ENCODE data around the gene NEGR1.

Gene NEGR1

DNA sequence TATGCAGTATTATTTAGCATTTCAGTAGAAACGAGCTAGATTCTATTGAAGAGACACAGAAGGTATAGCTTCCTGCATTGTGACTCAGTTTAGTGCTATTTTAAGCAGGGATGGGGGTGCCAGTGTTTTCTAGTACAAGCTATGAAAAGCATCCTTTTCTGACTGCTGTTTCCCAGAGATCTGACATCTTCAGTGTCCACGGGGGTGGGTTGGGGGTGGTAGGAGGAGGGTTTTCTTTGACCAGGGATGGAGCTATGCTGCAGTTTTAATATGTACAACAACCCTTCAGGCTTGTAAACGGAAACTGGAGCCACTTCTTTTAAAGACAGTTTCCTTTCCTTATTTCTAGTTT lies 2.7 kb upstream of the NEGR1 start:
- TF ChIP-seq, protein P1, sequence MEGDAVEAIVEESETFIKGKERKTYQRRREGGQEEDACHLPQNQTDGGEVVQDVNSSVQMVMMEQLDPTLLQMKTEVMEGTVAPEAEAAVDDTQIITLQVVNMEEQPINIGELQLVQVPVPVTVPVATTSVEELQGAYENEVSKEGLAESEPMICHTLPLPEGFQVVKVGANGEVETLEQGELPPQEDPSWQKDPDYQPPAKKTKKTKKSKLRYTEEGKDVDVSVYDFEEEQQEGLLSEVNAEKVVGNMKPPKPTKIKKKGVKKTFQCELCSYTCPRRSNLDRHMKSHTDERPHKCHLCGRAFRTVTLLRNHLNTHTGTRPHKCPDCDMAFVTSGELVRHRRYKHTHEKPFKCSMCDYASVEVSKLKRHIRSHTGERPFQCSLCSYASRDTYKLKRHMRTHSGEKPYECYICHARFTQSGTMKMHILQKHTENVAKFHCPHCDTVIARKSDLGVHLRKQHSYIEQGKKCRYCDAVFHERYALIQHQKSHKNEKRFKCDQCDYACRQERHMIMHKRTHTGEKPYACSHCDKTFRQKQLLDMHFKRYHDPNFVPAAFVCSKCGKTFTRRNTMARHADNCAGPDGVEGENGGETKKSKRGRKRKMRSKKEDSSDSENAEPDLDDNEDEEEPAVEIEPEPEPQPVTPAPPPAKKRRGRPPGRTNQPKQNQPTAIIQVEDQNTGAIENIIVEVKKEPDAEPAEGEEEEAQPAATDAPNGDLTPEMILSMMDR (IDR thresholded peaks at IDR 0.05; ENCODE audit: low read depth, low read length), result peak; percentile 2
- DNase-seq (ENCODE audit: low read depth in 2 of 2), result no peak
- H3K4me3 ChIP-seq (replicated peaks in 1 of 2; ENCODE audit: low read depth in 2 of 2, low read length in 2 of 2), result peak overlapping the region; percentile 66 to 78

DNA sequence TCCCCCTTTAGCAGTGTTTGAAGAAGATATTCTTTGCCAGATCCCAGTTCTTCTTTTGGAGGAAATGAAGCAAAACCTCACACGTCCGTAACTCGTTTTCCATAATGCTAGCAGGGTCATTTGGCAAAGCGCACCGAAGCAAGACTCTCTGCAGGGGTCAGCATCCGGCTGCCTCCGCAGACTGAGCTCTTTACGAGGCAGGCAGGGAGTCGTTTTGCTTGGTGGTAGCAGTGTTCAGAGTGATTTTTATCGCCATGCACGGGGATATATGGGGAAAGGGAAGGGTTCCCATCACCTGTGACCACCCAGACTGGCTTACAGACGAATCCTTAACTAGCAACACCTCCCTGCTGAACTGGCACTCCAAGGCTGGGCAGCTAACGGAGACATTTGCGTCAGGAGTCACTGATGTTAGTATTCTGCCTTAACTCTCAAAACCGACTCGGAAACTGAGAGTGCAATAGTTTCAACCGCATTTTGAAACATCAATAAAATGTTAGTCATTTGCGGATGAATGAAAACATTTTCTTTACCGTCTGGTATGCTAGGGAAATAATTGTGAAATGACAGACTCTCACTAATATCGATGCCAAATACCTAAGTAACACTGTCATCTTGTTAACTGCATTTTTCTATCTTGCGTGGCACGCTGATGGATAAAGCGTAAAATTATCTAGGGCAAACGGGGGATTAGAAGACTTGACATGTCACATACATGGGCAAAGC lies 2.2 kb upstream of the NEGR1 start:
- TF ChIP-seq, protein P1 (IDR thresholded peaks at IDR 0.05; ENCODE audit: low read depth, low read length), result no peak
- H3K4me3 ChIP-seq (replicated peaks in 1 of 2; ENCODE audit: low read depth in 2 of 2, low read length in 2 of 2), result peak overlapping the region; percentile 66 to 78
- peak; percentile 77 to 98 for DNase-seq (ENCODE audit: low read depth in 2 of 2)

DNA sequence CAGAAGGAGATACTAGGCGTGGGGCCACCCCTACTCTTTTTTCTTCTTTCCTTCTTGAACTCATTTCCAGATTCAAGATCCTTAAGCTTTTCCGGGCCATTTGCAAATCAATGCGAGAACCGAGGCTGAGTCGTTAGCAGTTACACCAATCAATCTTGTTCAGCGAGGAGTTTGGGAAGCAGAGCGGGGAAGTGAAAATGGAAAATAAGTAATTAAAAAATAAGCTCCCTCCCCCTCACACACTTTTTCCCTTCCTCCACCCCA lies 1.7 kb upstream of the NEGR1 start:
- TF ChIP-seq, protein P1 (IDR thresholded peaks at IDR 0.05; ENCODE audit: low read depth, low read length), result no peak
- DNase-seq (ENCODE audit: low read depth in 2 of 2), result no peak
- peak overlapping the region; percentile 66 to 78 for H3K4me3 ChIP-seq (replicated peaks in 1 of 2; ENCODE audit: low read depth in 2 of 2, low read length in 2 of 2)

DNA sequence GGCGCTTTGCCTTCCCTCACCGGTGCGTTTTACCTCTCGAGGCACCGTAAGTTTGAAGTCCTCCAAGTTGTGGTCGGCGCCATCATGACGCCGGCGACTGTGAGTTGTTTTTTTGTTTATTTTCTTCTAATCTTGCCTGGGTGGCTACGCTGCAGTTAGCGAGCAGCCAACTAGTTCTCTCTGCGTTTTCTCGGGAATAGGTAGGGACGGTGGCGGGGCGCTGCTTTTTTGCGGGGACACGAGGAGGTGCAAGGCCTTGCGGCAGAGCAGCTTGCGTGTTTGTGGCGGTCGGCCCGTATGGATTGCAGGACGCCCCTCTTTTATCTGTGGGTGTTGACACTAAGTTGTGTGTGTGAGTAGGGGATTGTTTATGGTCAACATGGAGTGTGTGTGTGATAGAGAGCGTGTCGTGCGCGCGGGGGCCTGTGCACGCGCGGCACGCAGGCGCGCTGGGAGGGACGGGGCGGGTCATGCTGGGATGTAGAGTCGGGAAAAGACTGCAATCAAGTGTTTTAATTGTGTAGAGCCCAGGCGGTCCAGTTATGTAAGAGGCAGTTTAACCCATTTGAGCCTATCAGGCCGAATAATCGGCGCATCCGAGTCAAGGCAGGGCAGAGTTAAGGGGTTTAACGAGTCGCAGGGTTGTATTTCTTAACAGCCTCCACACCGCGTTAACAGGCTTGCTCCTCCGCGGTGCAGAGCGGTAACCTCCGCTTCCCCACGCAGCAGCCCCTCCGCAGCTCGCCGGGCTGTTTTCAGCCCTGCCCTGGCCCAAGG lies 1.2 kb upstream of the NEGR1 start:
- TF ChIP-seq, protein P1 (IDR thresholded peaks at IDR 0.05; ENCODE audit: low read depth, low read length), result no peak
- peak overlapping the region; percentile 66 to 78 for H3K4me3 ChIP-seq (replicated peaks in 1 of 2; ENCODE audit: low read depth in 2 of 2, low read length in 2 of 2)
- DNase-seq (ENCODE audit: low read depth in 2 of 2), result peak; percentile 83 to 84

DNA sequence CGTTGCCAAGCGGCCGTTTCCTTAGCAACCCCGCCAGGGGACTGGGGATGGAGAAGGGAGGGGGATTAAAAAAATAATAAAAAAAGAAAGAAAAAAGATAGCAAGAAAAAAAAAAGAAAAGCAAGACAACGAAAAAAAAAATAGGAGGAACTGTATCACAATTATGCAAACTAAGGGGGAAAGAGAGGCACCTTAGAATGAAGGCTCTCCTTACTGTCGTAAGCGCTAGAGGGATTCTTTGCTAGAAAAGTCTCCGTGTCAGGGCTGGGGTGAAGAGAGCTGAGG lies 625 bp upstream of the NEGR1 start:
- DNase-seq (ENCODE audit: low read depth in 2 of 2), result no peak
- TF ChIP-seq, protein P1 (IDR thresholded peaks at IDR 0.05; ENCODE audit: low read depth, low read length), result no peak
- peak overlapping the region; percentile 66 to 78 for H3K4me3 ChIP-seq (replicated peaks in 1 of 2; ENCODE audit: low read depth in 2 of 2, low read length in 2 of 2)

DNA sequence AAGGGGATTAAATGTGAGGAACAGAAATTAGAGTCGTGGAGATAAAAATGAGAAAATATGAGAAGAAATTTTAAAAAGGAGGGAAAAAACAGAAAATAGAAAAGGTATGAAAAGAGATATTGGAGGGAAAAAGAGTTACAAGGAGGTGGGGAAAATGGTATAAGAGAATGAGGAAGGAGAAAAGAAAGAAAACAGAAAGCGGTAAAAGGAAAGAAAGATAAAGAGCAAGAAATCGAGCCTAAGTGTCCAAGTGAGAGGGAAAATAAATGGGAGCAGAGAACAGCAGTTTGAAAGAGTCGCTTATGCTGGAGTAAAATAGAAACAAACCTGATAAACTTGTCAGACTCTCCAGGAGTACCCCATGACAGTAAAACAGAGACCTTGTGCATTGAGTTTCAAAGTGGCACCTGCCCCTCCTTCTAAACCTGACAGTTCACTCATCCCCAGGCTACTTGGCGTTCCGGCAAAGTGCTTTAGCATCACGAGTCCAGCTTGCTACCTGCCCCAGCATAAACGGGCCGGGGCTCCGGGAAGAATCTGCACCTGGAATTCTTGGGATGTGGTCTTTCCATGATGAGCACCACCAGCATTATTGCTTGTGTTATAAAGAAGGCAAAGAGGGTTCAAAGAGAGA lies 585 bp downstream of the NEGR1 start:
- TF ChIP-seq, protein P1 (IDR thresholded peaks at IDR 0.05; ENCODE audit: low read depth, low read length), result no peak
- DNase-seq (ENCODE audit: low read depth in 2 of 2), result no peak
- H3K4me3 ChIP-seq (replicated peaks in 1 of 2; ENCODE audit: low read depth in 2 of 2, low read length in 2 of 2), result peak overlapping the region; percentile 62

Measured in cardiac fibroblast (primary cell).